K562 (cell line): ENCODE measurements around the gene AIFM3. TPM values are rescaled to one million over a fixed set of nuclear protein-coding genes. Genes with fewer than 3 reads are reported as not detected.

ENCODE experiments used
- ARNT ChIP-seq, 2 experiments: fragments of 450-650 bp; IDR thresholded peaks; 2 replicates each; pipeline ENCODE4 v1.6.1; 2016; ENCODE audit warnings: mild to moderate bottlenecking in 1 of 2
- CAMTA2 ChIP-seq: fragments of 250-450 bp; sonication (Bioruptor Pico); conservative IDR thresholded peaks from 2 replicates; pipeline ENCODE4 v1.5.1; 2022
- CBX5 ChIP-seq: IDR thresholded peaks from 2 replicates; pipeline ENCODE4 v1.6.1; 2014; ENCODE audit warnings: low read depth, borderline replicate concordance
- CHCHD3 ChIP-seq: fragments of 250-450 bp; sonication (Bioruptor Pico); IDR thresholded peaks from 2 replicates; pipeline ENCODE4 v2.1.2; 2022; ENCODE audit warnings: mild to moderate bottlenecking
- CXXC5 ChIP-seq: fragments of 250-450 bp; sonication (Bioruptor Pico); IDR thresholded peaks from 2 replicates; pipeline ENCODE4 v1.8.0; 2022; ENCODE audit warnings: inconsistent platforms, mild to moderate bottlenecking, moderate library complexity
- FOXK1 ChIP-seq: sonication (generic); formaldehyde crosslinking; IDR thresholded peaks from 2 replicates; pipeline ENCODE4 v1.8.0; 2022; ENCODE audit warnings: missing genetic modification reagents, mild to moderate bottlenecking, borderline replicate concordance
- GATAD2B ChIP-seq: fragments of 450-650 bp; IDR thresholded peaks from 2 replicates; pipeline ENCODE4 v1.6.1; 2017; ENCODE audit warnings: mild to moderate bottlenecking, borderline replicate concordance
- HNRNPLL ChIP-seq: fragments of 200-400 bp; formaldehyde crosslinking; IDR thresholded peaks from 2 replicates; pipeline ENCODE4 v1.6.1; 2017; ENCODE audit warnings: low read length, low read depth, mild to moderate bottlenecking; ENCODE audit not compliant: poor library complexity, severe bottlenecking
- IRF2 ChIP-seq: sonication (generic); formaldehyde crosslinking; IDR thresholded peaks from 2 replicates; pipeline ENCODE4 v1.8.1; 2022; ENCODE audit warnings: mild to moderate bottlenecking, missing genetic modification reagents
- KDM2B ChIP-seq: fragments of 250-450 bp; sonication (Bioruptor Pico); IDR thresholded peaks from 2 replicates; pipeline ENCODE4 v1.8.0; 2021; ENCODE audit warnings: mild to moderate bottlenecking, moderate library complexity
- LARP7 ChIP-seq: fragments of 450-650 bp; IDR thresholded peaks from 2 replicates; pipeline ENCODE4 v1.6.1; 2016
- MAFK ChIP-seq: IDR thresholded peaks from 2 replicates; pipeline ENCODE4 v1.6.1; 2011; ENCODE audit warnings: low read length, improper control_type of control experiment
- NCOA1 ChIP-seq: fragments of 450-650 bp; IDR thresholded peaks from 2 replicates; pipeline ENCODE4 v1.6.1; 2016; ENCODE audit warnings: low read depth
- PRDM10 ChIP-seq: fragments of 450-650 bp; IDR thresholded peaks from 2 replicates; pipeline ENCODE4 v1.6.1; 2018; ENCODE audit not compliant: partially characterized antibody
- PRMT5 ChIP-seq: sonication (generic); formaldehyde crosslinking; IDR thresholded peaks from 2 replicates; pipeline ENCODE4 v1.5.0; 2020; ENCODE audit warnings: missing genetic modification reagents
- PTTG1 ChIP-seq: fragments of 450-650 bp; IDR thresholded peaks from 2 replicates; pipeline ENCODE4 v1.6.1; 2016; ENCODE audit warnings: low read depth, mild to moderate bottlenecking, missing genetic modification characterization, missing compliant biosample characterization
- RBM22 ChIP-seq: fragments of 200-400 bp; formaldehyde crosslinking; IDR thresholded peaks from 2 replicates; pipeline ENCODE4 v1.6.1; 2018; ENCODE audit warnings: low read length, low read depth; ENCODE audit not compliant: poor library complexity, severe bottlenecking
- SIX5 ChIP-seq, 2 experiments: IDR thresholded peaks; 2 replicates each; pipeline ENCODE4 v1.6.1; 2011; ENCODE audit warnings: low read length in 2 of 2, borderline replicate concordance in 1 of 2, low read depth in 1 of 2, mild to moderate bottlenecking in 1 of 2, moderate library complexity in 1 of 2; ENCODE audit not compliant: insufficient read depth in 1 of 2
- SUPT5H ChIP-seq: fragments of 450-650 bp; IDR thresholded peaks from 2 replicates; pipeline ENCODE4 v1.6.1; 2016
- YBX1 ChIP-seq: fragments of 450-650 bp; IDR thresholded peaks from 2 replicates; pipeline ENCODE4 v1.7.1; 2016; ENCODE audit warnings: mild to moderate bottlenecking
- ZBTB1 ChIP-seq: sonication (generic); formaldehyde crosslinking; IDR thresholded peaks from 2 replicates; pipeline ENCODE4 v1.8.1; 2023; ENCODE audit warnings: missing genetic modification reagents, low read depth, mild to moderate bottlenecking, borderline replicate concordance
- ZBTB7A ChIP-seq: IDR thresholded peaks from 2 replicates; pipeline ENCODE4 v1.6.1; 2011; ENCODE audit warnings: low read depth, mild to moderate bottlenecking, low read length, moderate library complexity, borderline replicate concordance; ENCODE audit not compliant: control insufficient read depth
- ZKSCAN3 ChIP-seq: fragments of 250-450 bp; sonication (Bioruptor Pico); IDR thresholded peaks from 2 replicates; pipeline ENCODE4 v1.4.0; 2020
- ZNF121 ChIP-seq: sonication (generic); formaldehyde crosslinking; conservative IDR thresholded peaks from 2 replicates; pipeline ENCODE4 v1.8.0; 2022; ENCODE audit warnings: missing genetic modification reagents
- ZNF3 ChIP-seq: fragments of 250-450 bp; sonication (Bioruptor Pico); IDR thresholded peaks from 2 replicates; pipeline ENCODE4 v1.5.0; 2021; ENCODE audit warnings: mild to moderate bottlenecking, moderate library complexity
- ZNF586 ChIP-seq: fragments of 450-650 bp; formaldehyde crosslinking; conservative IDR thresholded peaks from 2 replicates; pipeline ENCODE4 v1.4.0; 2020; ENCODE audit warnings: mild to moderate bottlenecking, moderate library complexity
- polyA plus RNA-seq, 8 experiments: library from polyadenylated mRNA; depleted of rRNA in 4 of 8; stranded (reverse) in 5 of 8; unstranded in 3 of 8; fragments of >200 nt; fragmentation: Nextera tagmentation in 2 of 8; fragmentation: Illumina TruSeq in 1 of 8; extraction: Ambion mirVana in 2 of 8; extraction: Trizol in 1 of 8; gene quantifications; 2 replicates each; pipeline versions ENCODE4 v1.2.1 to v1.2.3, GENCODE V29; 2011 to 2014; ENCODE audit warnings: inconsistent platforms in 1 of 8, missing spikeins in 1 of 8
- total RNA-seq, 7 experiments: library from RNA; depleted of rRNA in 6 of 7; stranded (reverse); fragments of >200 nt in 6 of 7; fragmentation: Illumina TruSeq in 2 of 7; extraction: Trizol in 2 of 7; gene quantifications; 2 replicates each; pipeline versions ENCODE4 v1.2.1 to v1.2.3, GENCODE V29; 2011 to 2021; ENCODE audit warnings: low replicate concordance in 1 of 7

The AIFM3 gene
- total and polyA plus RNA-seq, 9 of the 15 experiments (the other 6 are each of a cell fraction or from before 2014, with no cell fraction given) = 0.03 to 0.20 (median 0.07) TPM; not detected in 1

DNA sequence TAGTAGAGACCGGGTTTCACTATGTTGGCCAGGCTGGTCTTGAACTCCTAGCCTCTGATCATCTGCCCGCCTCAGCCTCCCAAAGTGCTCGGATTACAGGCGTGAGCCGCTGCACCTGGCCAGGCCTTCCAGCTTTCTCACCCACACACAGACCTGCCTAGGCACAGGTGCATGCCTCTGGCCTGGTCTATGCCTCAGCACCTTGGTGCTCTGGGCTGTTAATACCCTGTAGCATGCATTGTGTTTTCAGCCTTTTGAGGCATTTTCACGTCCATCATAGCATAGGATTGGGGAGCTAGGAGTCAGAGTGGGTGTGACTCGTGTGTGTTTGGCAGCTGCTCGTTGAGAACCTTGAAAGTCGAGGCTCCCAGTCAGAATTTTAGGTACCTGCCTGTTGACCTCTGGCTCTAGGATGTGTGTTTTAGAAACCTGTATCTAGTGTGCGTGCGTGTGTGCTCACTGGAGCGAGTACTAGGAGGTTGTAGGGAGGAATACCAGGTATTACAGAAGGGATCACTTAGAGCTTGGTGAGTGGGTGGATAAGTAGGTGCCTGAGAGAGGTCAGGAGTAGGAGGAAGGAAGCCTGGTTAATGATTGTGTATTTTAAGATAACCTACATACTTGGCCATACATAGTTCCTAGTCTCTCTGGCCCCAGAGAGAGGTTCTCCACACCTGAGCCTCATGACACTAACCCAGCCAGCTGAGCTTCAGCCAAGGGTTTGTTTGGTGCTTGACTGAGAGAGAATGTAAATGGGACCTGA lies 29.8 kb upstream of the AIFM3 start (continued):
- TF ChIP-seq PRDM10 = no peak
- TF ChIP-seq PTTG1 (tag) = no peak
- TF ChIP-seq SUPT5H = no peak
- no peak for TF ChIP-seq LARP7
- no peak for TF ChIP-seq MAFK
- TF ChIP-seq FOXK1 (CRISPR knock-in tag) = peak; percentile 94
- TF ChIP-seq ZKSCAN3 (CRISPR knock-in tag) = no peak
- TF ChIP-seq SIX5 (IDR thresholded peaks at IDR 0.05; ENCODE audit: borderline replicate concordance in 1 of 2, insufficient read depth in 1 of 2, low read depth in 1 of 2, low read length in 2 of 2) = no peak
- TF ChIP-seq NCOA1 = no peak
- no peak for TF ChIP-seq YBX1
- no peak for TF ChIP-seq HNRNPLL
- TF ChIP-seq IRF2 (CRISPR knock-in tag) = no peak
- TF ChIP-seq PRMT5 = no peak
- TF ChIP-seq ZNF586 (CRISPR knock-in tag) = no peak
- no peak for TF ChIP-seq CAMTA2 (CRISPR knock-in tag)
- no peak for TF ChIP-seq ZBTB7A
- TF ChIP-seq RBM22 = no peak
- no peak for TF ChIP-seq KDM2B
- TF ChIP-seq ZNF121 (CRISPR knock-in tag) = no peak
- no peak for TF ChIP-seq ZBTB1 (CRISPR knock-in tag)
- no peak for TF ChIP-seq ZNF3
- TF ChIP-seq CBX5 = no peak
- TF ChIP-seq ARNT (IDR thresholded peaks at IDR 0.05) = no peak
- TF ChIP-seq GATAD2B = no peak
- TF ChIP-seq CXXC5 (CRISPR knock-in tag) = no peak; the same call in 1 of the 2 replicates
- no peak for TF ChIP-seq CHCHD3 (CRISPR knock-in tag)
